ENCODE data around the gene TUBB2B. TPM values are rescaled to one million over a fixed set of nuclear protein-coding genes. Genes with fewer than 3 reads are reported as not detected.

The TUBB2B gene
- total and polyA plus RNA-seq, 7 donors = 2.3 to 24.9 (median 12.7) TPM

DNA sequence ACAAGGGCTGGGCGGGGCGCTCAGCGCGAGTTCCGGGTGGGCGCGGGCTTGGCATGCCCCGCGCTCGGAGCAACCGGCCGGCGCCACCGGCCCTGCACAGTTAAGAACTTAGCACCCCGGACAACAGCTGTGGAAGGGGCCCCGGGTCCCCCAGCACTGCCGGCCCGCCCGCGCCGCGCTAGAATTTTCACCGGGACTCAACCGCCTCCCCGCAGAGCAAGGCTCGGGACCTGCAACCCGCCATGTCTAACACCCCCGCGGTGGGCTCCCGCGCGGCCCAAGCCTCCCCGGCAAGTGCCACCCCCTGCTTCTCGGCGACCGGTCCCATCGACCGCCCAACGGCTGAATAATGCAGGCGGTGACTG, 26.1 kb upstream of the TUBB2B start:
- peaks cover 0 to 24% (median 19%) of the 10 kb centered on the region in 4 donors for H3K4me1 ChIP-seq
- intact Hi-C loops (cut with DNase I) = no loop called here
- no peaks in the 10 kb centered on the region for H3K27me3 ChIP-seq
- no peak overlapping the region for H3K27ac ChIP-seq
- no peak overlapping the region for H3K4me3 ChIP-seq
- H3K9me3 ChIP-seq = no peaks in the 10 kb centered on the region
- TF ChIP-seq EP300 (IDR thresholded peaks at IDR 0.05) (no peak), POLR2A (IDR thresholded peaks at IDR 0.05) (no peak), POLR2AphosphoS5 (IDR thresholded peaks at IDR 0.05) (no peak)
- TF ChIP-seq, protein P1, sequence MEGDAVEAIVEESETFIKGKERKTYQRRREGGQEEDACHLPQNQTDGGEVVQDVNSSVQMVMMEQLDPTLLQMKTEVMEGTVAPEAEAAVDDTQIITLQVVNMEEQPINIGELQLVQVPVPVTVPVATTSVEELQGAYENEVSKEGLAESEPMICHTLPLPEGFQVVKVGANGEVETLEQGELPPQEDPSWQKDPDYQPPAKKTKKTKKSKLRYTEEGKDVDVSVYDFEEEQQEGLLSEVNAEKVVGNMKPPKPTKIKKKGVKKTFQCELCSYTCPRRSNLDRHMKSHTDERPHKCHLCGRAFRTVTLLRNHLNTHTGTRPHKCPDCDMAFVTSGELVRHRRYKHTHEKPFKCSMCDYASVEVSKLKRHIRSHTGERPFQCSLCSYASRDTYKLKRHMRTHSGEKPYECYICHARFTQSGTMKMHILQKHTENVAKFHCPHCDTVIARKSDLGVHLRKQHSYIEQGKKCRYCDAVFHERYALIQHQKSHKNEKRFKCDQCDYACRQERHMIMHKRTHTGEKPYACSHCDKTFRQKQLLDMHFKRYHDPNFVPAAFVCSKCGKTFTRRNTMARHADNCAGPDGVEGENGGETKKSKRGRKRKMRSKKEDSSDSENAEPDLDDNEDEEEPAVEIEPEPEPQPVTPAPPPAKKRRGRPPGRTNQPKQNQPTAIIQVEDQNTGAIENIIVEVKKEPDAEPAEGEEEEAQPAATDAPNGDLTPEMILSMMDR (IDR thresholded peaks at IDR 0.05) = no peak
- no peaks in the 10 kb centered on the region for H3K36me3 ChIP-seq
- 94 to 95% methylated on average over 40 of the region's 40 CpGs for WGBS, 2 donors
- peak; percentile 57 for DNase-seq

DNA sequence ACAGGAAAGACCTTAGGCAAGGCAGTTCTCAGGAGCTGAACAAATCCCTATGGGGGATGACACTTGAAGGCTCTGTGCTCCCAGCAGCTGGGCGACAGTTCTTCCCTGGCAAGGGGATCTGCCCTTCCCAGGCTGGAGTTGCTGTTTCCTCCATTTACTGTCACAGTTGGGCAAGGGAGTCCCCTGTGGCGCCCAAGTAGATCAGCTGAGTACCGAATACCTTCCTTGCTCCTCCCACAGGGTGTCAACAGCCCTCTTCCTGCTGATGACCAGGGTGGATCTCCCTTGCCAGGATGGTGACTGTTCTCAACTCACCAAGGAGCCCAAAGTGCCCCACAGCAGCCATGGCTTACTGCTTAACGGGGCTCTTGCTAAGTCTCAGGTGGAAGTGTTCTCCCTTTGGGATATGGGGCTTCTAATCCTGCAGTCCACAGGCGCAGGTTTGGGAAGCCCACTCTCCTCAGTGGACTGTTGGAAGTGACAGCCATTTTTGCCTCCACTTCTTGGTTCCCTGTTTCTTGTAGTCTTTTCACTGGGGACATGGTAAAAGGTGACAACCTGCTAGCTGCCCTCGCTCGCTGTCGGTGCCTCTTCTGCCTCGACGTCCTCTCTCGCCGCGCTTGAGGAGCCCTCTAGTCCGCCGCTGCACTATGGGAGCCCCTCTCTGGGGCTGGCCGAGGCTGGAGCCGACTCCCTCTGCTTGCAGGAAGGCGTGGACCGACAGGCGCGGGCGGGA, 25.6 kb upstream of the TUBB2B start:
- 89 to 93% methylated on average over 22 of the region's 22 CpGs for WGBS, 2 donors
- H3K27me3 ChIP-seq = no peaks in the 10 kb centered on the region
- intact Hi-C loops (cut with DNase I) = no loop called here
- no peak overlapping the region for H3K27ac ChIP-seq
- DNase-seq = peak; percentile 62
- TF ChIP-seq POLR2A (IDR thresholded peaks at IDR 0.05) (no peak), POLR2AphosphoS5 (IDR thresholded peaks at IDR 0.05) (no peak), EP300 (IDR thresholded peaks at IDR 0.05) (no peak)
- TF ChIP-seq, protein P1 (IDR thresholded peaks at IDR 0.05) = no peak
- no peak overlapping the region for H3K4me3 ChIP-seq
- no peaks in the 10 kb centered on the region for H3K9me3 ChIP-seq
- H3K4me1 ChIP-seq = peaks cover 0 to 25% (median 20%) of the 10 kb centered on the region in 4 donors
- no peaks in the 10 kb centered on the region for H3K36me3 ChIP-seq

DNA sequence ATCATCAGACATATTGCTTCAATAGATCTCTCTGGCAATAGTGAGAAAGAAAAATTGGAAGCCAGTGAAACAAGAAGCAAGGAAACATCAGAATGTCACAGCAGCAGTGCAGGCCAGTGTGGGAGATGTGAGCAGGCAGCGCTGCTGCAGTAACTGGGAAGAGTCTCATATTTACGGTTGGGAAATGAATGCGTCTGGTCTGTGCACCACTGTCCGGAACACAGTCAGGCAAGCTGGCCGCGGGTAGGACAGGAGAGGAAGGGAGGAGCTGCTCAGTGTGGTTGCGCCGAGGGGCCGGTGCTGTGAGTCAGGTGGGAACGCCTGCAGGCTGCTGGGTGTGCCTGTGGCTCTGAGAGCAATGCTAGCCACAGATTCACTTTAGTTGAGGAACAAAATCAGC, 24.9 kb upstream of the TUBB2B start:
- H3K9me3 ChIP-seq = no peaks in the 10 kb centered on the region
- no peak overlapping the region for H3K4me3 ChIP-seq
- H3K27ac ChIP-seq = no peak overlapping the region
- peak; percentile 56 for DNase-seq
- WGBS, 2 donors = 87% methylated on average over 10 of the region's 10 CpGs
- intact Hi-C loops (cut with DNase I) = no loop called here
- H3K36me3 ChIP-seq = no peaks in the 10 kb centered on the region
- no peaks in the 10 kb centered on the region for H3K27me3 ChIP-seq
- TF ChIP-seq POLR2A (IDR thresholded peaks at IDR 0.05) = no peak
- no peak for TF ChIP-seq EP300 (IDR thresholded peaks at IDR 0.05)
- TF ChIP-seq POLR2AphosphoS5 (IDR thresholded peaks at IDR 0.05) = no peak
- TF ChIP-seq, protein P1 (IDR thresholded peaks at IDR 0.05) = no peak
- peaks cover 0 to 27% (median 23%) of the 10 kb centered on the region in 4 donors for H3K4me1 ChIP-seq

DNA sequence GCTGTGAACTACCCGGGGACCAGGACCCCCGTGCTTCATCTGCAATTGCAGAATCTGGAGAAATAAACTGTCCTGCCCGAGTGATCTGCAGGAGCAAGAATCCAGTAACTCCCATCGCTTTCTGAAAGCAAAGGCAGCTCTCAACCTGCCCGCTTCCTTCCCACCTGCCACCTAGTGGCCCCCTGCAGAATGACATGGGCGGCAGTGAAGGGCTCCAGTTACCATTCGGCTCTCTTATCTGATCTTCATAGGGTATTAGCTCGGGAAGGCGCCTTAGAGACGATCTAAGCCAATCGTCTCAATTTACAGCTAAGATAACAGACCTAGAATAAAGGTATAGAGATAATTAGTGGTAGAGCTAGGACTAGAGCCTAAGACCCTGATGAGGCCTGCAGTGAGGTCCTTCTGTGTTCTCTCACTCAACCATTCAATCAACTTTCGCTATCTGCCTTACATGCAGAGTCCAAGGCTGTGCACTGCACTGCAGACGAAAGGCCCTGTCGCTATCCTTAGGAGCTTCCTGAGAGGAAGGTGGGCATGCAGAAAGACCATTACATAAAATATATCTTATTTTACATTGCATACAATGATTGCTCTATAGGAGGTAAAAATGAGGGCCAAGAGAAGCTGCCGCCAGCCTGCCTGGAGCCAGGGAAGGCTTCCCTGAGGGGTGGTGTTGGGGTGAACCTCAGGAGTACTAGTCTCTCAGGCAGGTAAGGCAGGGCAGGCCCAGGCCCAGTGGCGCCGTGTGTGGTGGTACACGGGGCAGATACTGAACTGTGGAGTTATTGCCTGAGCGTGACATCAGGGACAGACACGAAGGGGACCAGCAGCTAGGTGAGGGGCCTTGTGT, 24.2 kb upstream of the TUBB2B start:
- Histone ChIP-seq H3K4me3 (no peak overlapping the region), H3K9me3 (no peaks in the 10 kb centered on the region), H3K27ac (peak overlapping the region in 1 of 4 donors; percentile 37), H3K27me3 (no peaks in the 10 kb centered on the region), H3K36me3 (no peaks in the 10 kb centered on the region), H3K4me1 (peaks cover 0 to 33% (median 25%) of the 10 kb centered on the region in 4 donors)
- peak; percentile 90 for DNase-seq
- no peak for TF ChIP-seq EP300 (IDR thresholded peaks at IDR 0.05)
- TF ChIP-seq, protein P1 (IDR thresholded peaks at IDR 0.05) = peak; percentile 81 to 99 (median 94)
- WGBS, 2 donors = 36 to 40% methylated on average over 20 of the region's 20 CpGs
- intact Hi-C loops (cut with DNase I) = loop anchor here (1.0 to 2.0 kb wide), 2 partner anchors 95 to 125 kb away; partner anchors contain the start of gene TUBB2A

All from sigmoid colon (tissue), 7 donors.